ENCODE measurements around the gene PKDCC.
"Not testable (repeated sequence)": the region's sequence is repeated elsewhere in the genome, so short reads cannot be mapped to it uniquely, and the experiment has no call there.

Gene PKDCC

GRCh38 chr2:42063431-42064171 is 15.8 kb downstream of the PKDCC start:
- no peak overlapping the region for H3K9ac ChIP-seq (ENCODE audit: low read depth, low read length)
- no peaks in the 10 kb centered on the region for H3K4me1 ChIP-seq (ENCODE audit: control insufficient read depth, insufficient read depth, low read length)
- H3K4me3 ChIP-seq (ENCODE audit: low read length), result no peak overlapping the region
- no peak overlapping the region for H3K4me2 ChIP-seq (ENCODE audit: low read length)
- no peaks in the 10 kb centered on the region for H3K36me3 ChIP-seq (ENCODE audit: insufficient read depth, low read length)
- H3K27me3 ChIP-seq (ENCODE audit: control insufficient read depth, insufficient read depth, low read length), result peaks cover 17% of the 10 kb centered on the region
- no peaks in the 10 kb centered on the region for H3K9me3 ChIP-seq (replicated peaks; ENCODE audit: low read length)

- Histone ChIP-seq H3K9ac (ENCODE audit: low read depth, low read length) (no peak overlapping the region), H3K36me3 (ENCODE audit: insufficient read depth, low read length) (no peaks in the 10 kb centered on the region), H3K4me3 (ENCODE audit: low read length) (no peak overlapping the region), H3K27me3 (ENCODE audit: control insufficient read depth, insufficient read depth, low read length) (peaks cover 25% of the 10 kb centered on the region), H3K4me1 (ENCODE audit: control insufficient read depth, insufficient read depth, low read length) (no peaks in the 10 kb centered on the region), H3K9me3 (replicated peaks; ENCODE audit: low read length) (no peaks in the 10 kb centered on the region), H3K4me2 (ENCODE audit: low read length) (no peak overlapping the region)
Measured at GRCh38 chr2:42064417-42064942, 16.7 kb downstream of the PKDCC start.

GRCh38 chr2:42065753-42066152 is 17.9 kb downstream of the PKDCC start:
- not testable (repeated sequence) for H3K9ac ChIP-seq (ENCODE audit: low read depth, low read length); H3K4me3 ChIP-seq (ENCODE audit: low read length); H3K36me3 ChIP-seq (ENCODE audit: insufficient read depth, low read length); H3K4me1 ChIP-seq (ENCODE audit: control insufficient read depth, insufficient read depth, low read length); H3K9me3 ChIP-seq (replicated peaks; ENCODE audit: low read length); H3K4me2 ChIP-seq (ENCODE audit: low read length)
- H3K27me3 ChIP-seq (ENCODE audit: control insufficient read depth, insufficient read depth, low read length), result peaks cover 32% of the 10 kb centered on the region

- peaks cover 32% of the 10 kb centered on the region for H3K27me3 ChIP-seq (ENCODE audit: control insufficient read depth, insufficient read depth, low read length)
- H3K4me3 ChIP-seq (ENCODE audit: low read length); H3K9ac ChIP-seq (ENCODE audit: low read depth, low read length); H3K4me1 ChIP-seq (ENCODE audit: control insufficient read depth, insufficient read depth, low read length); H3K4me2 ChIP-seq (ENCODE audit: low read length); H3K36me3 ChIP-seq (ENCODE audit: insufficient read depth, low read length); H3K9me3 ChIP-seq (replicated peaks; ENCODE audit: low read length): not testable (repeated sequence)
Measured at GRCh38 chr2:42067001-42067400, 19.2 kb downstream of the PKDCC start.

- Histone ChIP-seq H3K4me2 (ENCODE audit: low read length) (no peak overlapping the region), H3K9me3 (replicated peaks; ENCODE audit: low read length) (no peaks in the 10 kb centered on the region), H3K36me3 (ENCODE audit: insufficient read depth, low read length) (no peaks in the 10 kb centered on the region), H3K27me3 (ENCODE audit: control insufficient read depth, insufficient read depth, low read length) (peaks cover 32% of the 10 kb centered on the region), H3K4me1 (ENCODE audit: control insufficient read depth, insufficient read depth, low read length) (peaks cover 4% of the 10 kb centered on the region), H3K9ac (ENCODE audit: low read depth, low read length) (no peak overlapping the region), H3K4me3 (ENCODE audit: low read length) (no peak overlapping the region)
Measured at GRCh38 chr2:42067521-42067920, 19.7 kb downstream of the PKDCC start.

DNA sequence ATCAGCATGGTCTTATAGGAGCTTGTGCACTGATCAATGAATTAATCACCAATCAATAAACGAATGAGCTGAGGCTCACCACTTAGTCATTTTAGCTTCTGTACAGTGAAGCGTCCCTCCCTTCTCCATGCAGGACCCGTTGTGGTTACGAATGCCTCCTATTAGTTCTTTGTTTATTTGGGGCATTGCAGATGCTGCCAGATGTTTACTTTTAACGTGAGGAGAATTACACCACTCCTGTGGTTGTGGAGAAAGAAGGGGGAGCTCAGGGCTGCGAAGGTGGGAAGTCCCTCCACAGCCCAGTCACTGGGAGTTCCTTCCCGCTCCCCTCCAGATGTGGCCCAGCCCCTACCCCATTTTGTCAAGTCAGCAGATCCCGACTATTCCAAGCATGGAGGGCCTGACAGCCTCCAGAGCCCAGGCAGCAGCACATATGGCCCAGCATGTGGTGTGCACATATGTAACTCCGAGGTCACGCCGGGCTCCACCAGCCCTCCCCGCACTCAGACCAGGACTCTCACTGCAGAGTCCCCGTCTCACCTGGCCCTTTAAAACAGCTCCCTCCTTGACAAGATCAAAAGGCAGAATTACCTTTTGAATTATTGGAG is 20.9 kb downstream of the PKDCC start:
- Histone ChIP-seq H3K9ac (ENCODE audit: low read depth, low read length) (no peak overlapping the region), H3K4me3 (ENCODE audit: low read length) (no peak overlapping the region), H3K36me3 (ENCODE audit: insufficient read depth, low read length) (no peaks in the 10 kb centered on the region), H3K9me3 (replicated peaks; ENCODE audit: low read length) (no peaks in the 10 kb centered on the region), H3K27me3 (ENCODE audit: control insufficient read depth, insufficient read depth, low read length) (peaks cover 29% of the 10 kb centered on the region), H3K4me2 (ENCODE audit: low read length) (no peak overlapping the region), H3K4me1 (ENCODE audit: control insufficient read depth, insufficient read depth, low read length) (peaks cover 7% of the 10 kb centered on the region)

GRCh38 chr2:42069568-42069967 is 21.7 kb downstream of the PKDCC start:
- Histone ChIP-seq H3K4me2 (ENCODE audit: low read length) (no peak overlapping the region), H3K27me3 (ENCODE audit: control insufficient read depth, insufficient read depth, low read length) (peaks cover 34% of the 10 kb centered on the region), H3K4me3 (ENCODE audit: low read length) (no peak overlapping the region), H3K9me3 (replicated peaks; ENCODE audit: low read length) (no peaks in the 10 kb centered on the region), H3K4me1 (ENCODE audit: control insufficient read depth, insufficient read depth, low read length) (peaks cover 7% of the 10 kb centered on the region), H3K9ac (ENCODE audit: low read depth, low read length) (no peak overlapping the region), H3K36me3 (ENCODE audit: insufficient read depth, low read length) (no peaks in the 10 kb centered on the region)

- H3K4me1 ChIP-seq (ENCODE audit: control insufficient read depth, insufficient read depth, low read length), result peaks cover 7% of the 10 kb centered on the region
- no peak overlapping the region for H3K4me2 ChIP-seq (ENCODE audit: low read length)
- H3K27me3 ChIP-seq (ENCODE audit: control insufficient read depth, insufficient read depth, low read length), result peaks cover 34% of the 10 kb centered on the region
- no peaks in the 10 kb centered on the region for H3K36me3 ChIP-seq (ENCODE audit: insufficient read depth, low read length)
- H3K9ac ChIP-seq (ENCODE audit: low read depth, low read length), result no peak overlapping the region
- no peaks in the 10 kb centered on the region for H3K9me3 ChIP-seq (replicated peaks; ENCODE audit: low read length)
- no peak overlapping the region for H3K4me3 ChIP-seq (ENCODE audit: low read length)
Measured at GRCh38 chr2:42071791-42072190, 24.0 kb downstream of the PKDCC start.

DNA sequence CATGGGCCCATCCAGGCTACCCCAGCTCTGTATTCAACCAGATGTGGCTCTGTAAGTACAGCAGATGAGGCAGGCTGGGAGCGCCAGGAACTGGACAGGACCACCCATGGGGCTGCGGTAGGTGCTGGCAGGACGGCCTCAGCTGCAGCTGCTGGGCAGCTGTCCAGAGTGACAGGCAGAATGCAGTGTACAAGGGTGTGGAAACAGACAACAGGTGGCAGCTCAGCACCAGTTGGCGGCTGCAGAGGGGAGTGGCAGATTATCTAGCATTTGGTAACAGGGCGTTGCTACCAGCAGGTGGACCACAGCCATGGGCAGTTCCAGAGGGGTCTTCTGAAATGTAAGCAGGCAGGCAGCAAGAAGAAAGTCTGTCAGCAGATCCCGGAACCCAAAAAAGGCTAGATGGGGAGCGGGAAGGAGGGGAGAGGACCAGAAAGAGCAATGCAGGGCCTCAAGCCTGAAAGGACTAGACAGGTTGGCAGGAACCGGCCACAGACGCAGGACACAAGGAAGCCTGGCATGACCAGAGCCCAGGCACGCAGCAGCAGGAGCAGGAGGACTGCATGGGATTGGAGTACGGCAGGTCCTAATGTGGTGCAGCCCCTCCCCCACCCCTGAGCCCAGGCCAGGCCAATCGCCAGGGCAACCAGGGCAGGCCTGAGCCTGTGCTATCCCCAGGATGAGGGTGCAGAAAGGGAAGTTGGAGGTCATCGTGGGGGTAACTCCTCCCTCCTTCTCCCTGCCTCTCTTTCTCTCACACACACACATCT is 24.7 kb downstream of the PKDCC start:
- H3K36me3 ChIP-seq (ENCODE audit: insufficient read depth, low read length), result no peaks in the 10 kb centered on the region
- peaks cover 7% of the 10 kb centered on the region for H3K4me1 ChIP-seq (ENCODE audit: control insufficient read depth, insufficient read depth, low read length)
- H3K27me3 ChIP-seq (ENCODE audit: control insufficient read depth, insufficient read depth, low read length), result peaks cover 40% of the 10 kb centered on the region
- H3K9ac ChIP-seq (ENCODE audit: low read depth, low read length), result no peak overlapping the region
- no peak overlapping the region for H3K4me3 ChIP-seq (ENCODE audit: low read length)
- H3K9me3 ChIP-seq (replicated peaks; ENCODE audit: low read length), result no peaks in the 10 kb centered on the region
- no peak overlapping the region for H3K4me2 ChIP-seq (ENCODE audit: low read length)

- no peak overlapping the region for H3K4me2 ChIP-seq (ENCODE audit: low read length)
- peaks cover 37% of the 10 kb centered on the region for H3K27me3 ChIP-seq (ENCODE audit: control insufficient read depth, insufficient read depth, low read length)
- peaks cover 7% of the 10 kb centered on the region for H3K4me1 ChIP-seq (ENCODE audit: control insufficient read depth, insufficient read depth, low read length)
- no peaks in the 10 kb centered on the region for H3K9me3 ChIP-seq (replicated peaks; ENCODE audit: low read length)
- no peak overlapping the region for H3K9ac ChIP-seq (ENCODE audit: low read depth, low read length)
- H3K36me3 ChIP-seq (ENCODE audit: insufficient read depth, low read length), result no peaks in the 10 kb centered on the region
- no peak overlapping the region for H3K4me3 ChIP-seq (ENCODE audit: low read length)
Measured at GRCh38 chr2:42073739-42074503, 26.1 kb downstream of the PKDCC start.

GRCh38 chr2:42074661-42075060 is 26.8 kb downstream of the PKDCC start:
- Histone ChIP-seq H3K4me1 (ENCODE audit: control insufficient read depth, insufficient read depth, low read length) (peaks cover 7% of the 10 kb centered on the region), H3K9ac (ENCODE audit: low read depth, low read length) (no peak overlapping the region), H3K9me3 (replicated peaks; ENCODE audit: low read length) (no peaks in the 10 kb centered on the region), H3K27me3 (ENCODE audit: control insufficient read depth, insufficient read depth, low read length) (peaks cover 36% of the 10 kb centered on the region), H3K4me3 (ENCODE audit: low read length) (no peak overlapping the region), H3K36me3 (ENCODE audit: insufficient read depth, low read length) (no peaks in the 10 kb centered on the region), H3K4me2 (ENCODE audit: low read length) (no peak overlapping the region)

Data from skeletal muscle satellite cell (primary cell).